Right lobe of liver (tissue), 6 donors: Measurements from ENCODE around the gene AKNA. TPM values are rescaled to one million over a fixed set of nuclear protein-coding genes. Genes with fewer than 3 reads are reported as not detected.

Source experiments
- ATAC-seq, 4 donors: fragments of 200-7000 bp; cut with Tn5 transposase; one replicate each; pipeline ENCODE4 v1.9.1; 2020; ENCODE audit warnings: mild to moderate bottlenecking in 4 of 4, moderate library complexity in 4 of 4
- DNase-seq, 3 donors: peaks; one replicate each; pipeline ENCODE4 v3.0.0-alpha.2; 2020
- H3K27ac ChIP-seq, 3 donors: fragments of 200-600 bp; one replicate each; pipeline ENCODE4 v1.8.0; 2022
- H3K27me3 ChIP-seq, 2 donors: fragments of 200-600 bp; one replicate each; pipeline ENCODE4 v1.8.0; 2022
- H3K36me3 ChIP-seq, 4 donors: fragments of 200-600 bp; sonication (generic) in 1 of 4; one replicate each; pipeline versions ENCODE4 v1.5.1 to v1.8.0; 2017 to 2022; ENCODE audit warnings: control low read depth in 1 of 4
- H3K4me1 ChIP-seq, 4 donors: fragments of 200-600 bp; sonication (generic) in 1 of 4; one replicate each; pipeline versions ENCODE4 v1.5.1 to v1.8.0; 2017 to 2022; ENCODE audit warnings: control low read depth in 1 of 4
- H3K4me3 ChIP-seq, 3 donors: fragments of 200-600 bp; one replicate each; pipeline ENCODE4 v1.8.0; 2022
- H3K9me3 ChIP-seq, 4 donors: fragments of 200-600 bp; sonication (generic) in 1 of 4; one replicate each; pipeline versions ENCODE4 v1.5.1 to v1.8.0; 2017 to 2022; ENCODE audit warnings: control low read depth in 1 of 4
- POLR2A ChIP-seq: fragments of 450-650 bp; IDR thresholded peaks from one replicate; pipeline ENCODE4 v1.6.1; 2017; ENCODE audit warnings: antibody characterized with exemption, mild to moderate bottlenecking
- WGBS: methylation state at CpG from one replicate; pipeline ENCODE4 v1.1.6; 2018; ENCODE audit warnings: low coverage, low lambda C conversion rate; ENCODE audit not compliant: insufficient coverage; ENCODE audit errors: missing lambda C conversion rate; 5-methylcytosine and 5-hydroxymethylcytosine counted together
- intact Hi-C, 2 donors: fragments of 100-400 bp; cut with DNase I; formaldehyde crosslinking; loops; one replicate each; pipeline versions ENCODE4 v1.11.2 to v1.14.1; 2022
- total RNA-seq, 6 experiments: library from RNA; depleted of rRNA in 2 of 6; stranded (reverse); fragments of >200 nt in 2 of 6; fragmentation: NEBNext Ultra II Directional in 3 of 6; extraction: Animal tissue kit (Norgen Biotek cat#: 25700) in 3 of 6; gene quantifications; one replicate each; pipeline versions ENCODE4 v1.1.0 to v1.2.4, GENCODE V29; 2016 to 2023
- TF ChIP-seq, protein P1 (sequence below), 4 donors: fragments of 200-600 bp in 3 of 4; fragments of 450-650 bp in 1 of 4; IDR thresholded peaks; one replicate each; pipeline versions ENCODE4 v1.5.1 to v1.8.0; 2016 to 2022; ENCODE audit warnings: antibody characterized with exemption in 4 of 4, mild to moderate bottlenecking in 2 of 4
- donor health status: DM: no; HTN: yes; CAD: no.
- donor health status: DM: no; HTN: no; CAD: no.
- donor health status: DM: no; HTN: no; CAD: no.
- donor health status: DM: no; HTN: yes; CAD: no.
- donor health status: DM: no; HTN: yes; CAD: no.

The AKNA gene
- total RNA-seq, 6 experiments from 2014 or later: 4.7 to 15.1 (median 9.8) TPM

- ATAC-seq (no peak), DNase-seq (no peak)
- no peak for TF ChIP-seq POLR2A
- TF ChIP-seq, protein P1, sequence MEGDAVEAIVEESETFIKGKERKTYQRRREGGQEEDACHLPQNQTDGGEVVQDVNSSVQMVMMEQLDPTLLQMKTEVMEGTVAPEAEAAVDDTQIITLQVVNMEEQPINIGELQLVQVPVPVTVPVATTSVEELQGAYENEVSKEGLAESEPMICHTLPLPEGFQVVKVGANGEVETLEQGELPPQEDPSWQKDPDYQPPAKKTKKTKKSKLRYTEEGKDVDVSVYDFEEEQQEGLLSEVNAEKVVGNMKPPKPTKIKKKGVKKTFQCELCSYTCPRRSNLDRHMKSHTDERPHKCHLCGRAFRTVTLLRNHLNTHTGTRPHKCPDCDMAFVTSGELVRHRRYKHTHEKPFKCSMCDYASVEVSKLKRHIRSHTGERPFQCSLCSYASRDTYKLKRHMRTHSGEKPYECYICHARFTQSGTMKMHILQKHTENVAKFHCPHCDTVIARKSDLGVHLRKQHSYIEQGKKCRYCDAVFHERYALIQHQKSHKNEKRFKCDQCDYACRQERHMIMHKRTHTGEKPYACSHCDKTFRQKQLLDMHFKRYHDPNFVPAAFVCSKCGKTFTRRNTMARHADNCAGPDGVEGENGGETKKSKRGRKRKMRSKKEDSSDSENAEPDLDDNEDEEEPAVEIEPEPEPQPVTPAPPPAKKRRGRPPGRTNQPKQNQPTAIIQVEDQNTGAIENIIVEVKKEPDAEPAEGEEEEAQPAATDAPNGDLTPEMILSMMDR (IDR thresholded peaks at IDR 0.05): no peak
- H3K4me1 ChIP-seq: peaks cover 0 to 6% (median 0%) of the 10 kb centered on the region in 4 donors
- no peak overlapping the region for H3K4me3 ChIP-seq
- peaks cover 7 to 66% (median 30%) of the 10 kb centered on the region in 4 donors for H3K36me3 ChIP-seq
- intact Hi-C loops: no loop called here
- no peaks in the 10 kb centered on the region for H3K9me3 ChIP-seq
- H3K27ac ChIP-seq: no peak overlapping the region
- 79% methylated on average over 7 of the region's 10 CpGs for WGBS
- no peaks in the 10 kb centered on the region for H3K27me3 ChIP-seq
Observed at GRCh38 chr9:114349713-114350480, 37.9 kb downstream of the AKNA start.

GRCh38 chr9:114348906-114349482, 38.8 kb downstream of the AKNA start:
- no peaks in the 10 kb centered on the region for H3K9me3 ChIP-seq
- no peak overlapping the region for H3K27ac ChIP-seq
- H3K36me3 ChIP-seq: peaks cover 7 to 71% (median 33%) of the 10 kb centered on the region in 4 donors
- H3K4me1 ChIP-seq: peaks cover 0 to 6% (median 0%) of the 10 kb centered on the region in 4 donors
- WGBS: 20% methylated on average over 3 of the region's 9 CpGs
- no peak overlapping the region for H3K4me3 ChIP-seq
- TF ChIP-seq, protein P1 (IDR thresholded peaks at IDR 0.05): no peak
- TF ChIP-seq POLR2A: no peak
- H3K27me3 ChIP-seq: no peaks in the 10 kb centered on the region
- ATAC-seq (peak; percentile 17 to 66 (median 38)), DNase-seq (peak in 1 of 3 donors; percentile 43)
- intact Hi-C loops: no loop called here

DNA sequence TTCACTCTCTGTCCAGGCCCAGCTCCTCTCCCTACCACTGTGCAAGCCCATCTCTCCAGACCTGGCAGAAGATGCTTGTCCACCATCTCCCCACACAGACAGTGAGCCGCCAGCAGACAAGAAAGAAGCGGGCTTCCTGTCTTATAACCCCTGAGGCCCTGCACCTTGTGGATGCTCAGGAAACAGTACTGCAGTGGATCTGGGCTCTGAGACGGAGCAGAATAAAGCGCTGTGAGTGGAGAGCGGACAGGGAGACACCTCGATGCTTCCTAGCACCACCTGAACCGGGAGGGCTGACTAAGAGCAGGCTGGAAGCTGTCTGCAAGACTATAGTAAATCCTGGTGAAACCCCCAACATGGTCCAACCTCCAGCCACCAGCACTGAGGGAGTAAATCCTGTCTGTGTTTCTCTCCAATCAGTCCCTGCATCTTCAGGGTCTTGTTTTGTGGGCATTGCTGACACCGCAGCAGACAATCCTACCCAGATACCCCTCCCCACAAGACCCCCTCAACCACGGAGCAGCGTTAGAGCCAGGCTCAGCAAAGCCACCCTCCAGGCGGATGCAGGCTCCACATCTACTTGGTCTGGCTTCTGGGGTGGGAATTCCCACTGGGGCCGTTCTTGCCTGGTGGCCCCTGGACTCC, 39.4 kb downstream of the AKNA start:
- H3K4me1 ChIP-seq: peaks cover 0 to 6% (median 0%) of the 10 kb centered on the region in 4 donors
- ATAC-seq (no peak), DNase-seq (no peak)
- intact Hi-C loops: no loop called here
- 80% methylated on average over 2 of the region's 12 CpGs for WGBS
- TF ChIP-seq, protein P1 (IDR thresholded peaks at IDR 0.05): no peak
- TF ChIP-seq POLR2A: no peak
- H3K27ac ChIP-seq: no peak overlapping the region
- H3K9me3 ChIP-seq: no peaks in the 10 kb centered on the region
- H3K4me3 ChIP-seq: no peak overlapping the region
- peaks cover 7 to 72% (median 32%) of the 10 kb centered on the region in 4 donors for H3K36me3 ChIP-seq
- no peaks in the 10 kb centered on the region for H3K27me3 ChIP-seq

DNA sequence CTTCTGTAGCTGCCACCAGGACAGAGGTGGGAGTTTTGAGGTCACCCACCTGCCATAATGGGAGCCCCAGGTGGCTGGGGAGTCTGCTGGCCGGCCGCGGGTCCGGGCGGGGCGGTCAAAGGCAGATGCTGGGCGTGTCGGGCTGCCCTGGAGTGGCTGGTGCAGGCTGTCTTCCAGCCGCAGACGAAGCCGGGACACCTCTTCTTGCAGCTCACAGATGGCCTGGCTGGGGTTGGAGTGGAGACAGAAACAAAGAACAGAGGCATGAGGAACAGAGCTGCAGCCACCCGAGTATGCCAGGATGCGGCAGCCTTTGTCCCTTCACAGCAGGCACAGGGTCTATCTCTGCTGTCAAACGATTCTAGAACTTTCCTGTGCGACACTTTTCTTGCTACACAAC, 40.1 kb downstream of the AKNA start:
- Histone ChIP-seq H3K4me3 (no peak overlapping the region), H3K9me3 (no peaks in the 10 kb centered on the region), H3K36me3 (peaks cover 7 to 78% (median 30%) of the 10 kb centered on the region in 4 donors), H3K27me3 (no peaks in the 10 kb centered on the region), H3K4me1 (peaks cover 0 to 6% (median 0%) of the 10 kb centered on the region in 4 donors), H3K27ac (no peak overlapping the region)
- DNase-seq (no peak), ATAC-seq (no peak)
- TF ChIP-seq, protein P1 (IDR thresholded peaks at IDR 0.05): no peak
- no peak for TF ChIP-seq POLR2A
- WGBS: 79% methylated on average over 4 of the region's 15 CpGs
- intact Hi-C loops: no loop called here
